HTR-8/SVneo (cell line): ENCODE results near the gene USP7.
A peak's percentile ranks its signal among the peaks of the same experiment; 100 is the strongest.

Experiments
- DNase-seq: peaks from one replicate; pipeline ENCODE4 v3.0.0; 2011; ENCODE audit warnings: low spot score, mixed read lengths; ENCODE audit not compliant: insufficient read length
- FAIRE-seq: peaks from 2 replicates; lab custom pipeline; 2011; peaks lifted over from hg19 to GRCh38; lab: Jason Lieb, UNC

USP7 gene

GRCh38 chr16:8956265-8957062 lies 7.2 kb downstream of the USP7 start:
- FAIRE-seq (no peak), DNase-seq (no peak)

DNA sequence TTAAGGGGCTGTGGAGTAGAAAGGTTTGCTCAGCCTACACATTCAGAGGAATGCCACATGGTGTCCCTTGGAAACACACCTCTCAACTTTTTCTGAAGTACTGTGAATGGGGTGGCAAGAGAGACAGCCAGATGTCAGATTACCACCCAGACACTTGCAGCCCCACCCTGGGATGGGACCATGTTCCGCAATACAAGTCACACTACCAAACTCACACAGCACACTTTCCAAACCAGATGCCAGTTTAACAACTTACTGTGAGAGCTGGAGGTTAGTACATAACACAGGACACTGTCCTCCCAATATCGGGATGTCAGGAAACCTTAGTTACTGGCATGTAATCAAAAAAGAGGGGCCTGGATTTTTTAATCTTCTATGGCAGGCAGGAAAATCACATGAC lies 7.9 kb downstream of the USP7 start:
- DNase-seq (no peak), FAIRE-seq (no peak)

GRCh38 chr16:8953064-8953463 lies 10.6 kb downstream of the USP7 start:
- DNase-seq (no peak), FAIRE-seq (no peak)

DNA sequence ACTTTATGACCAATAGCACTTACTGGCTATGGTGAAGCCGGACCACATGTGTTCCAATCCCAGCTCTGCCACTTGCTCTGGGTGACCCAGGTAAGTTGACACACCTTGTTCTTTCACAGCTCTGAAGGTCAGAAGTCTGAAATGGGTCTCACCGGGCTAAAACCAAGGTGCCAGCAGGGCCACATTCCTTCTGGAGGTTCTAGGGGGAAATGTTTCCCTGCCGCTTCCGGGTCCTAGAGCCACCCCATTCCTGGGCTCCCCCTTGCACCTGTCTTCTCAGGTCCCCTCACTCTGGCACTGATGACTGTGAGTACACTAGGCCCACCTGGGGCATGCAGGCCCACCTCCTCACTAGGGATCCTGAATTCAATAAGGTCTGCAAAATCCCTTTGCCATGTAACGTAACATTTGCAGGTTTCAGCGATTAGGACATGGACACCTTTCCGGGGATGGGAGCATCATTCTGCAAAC lies 11.4 kb downstream of the USP7 start:
- DNase-seq: no peak
- FAIRE-seq: no peak

GRCh38 chr16:8951447-8952280 lies 12.0 kb downstream of the USP7 start:
- DNase-seq (no peak), FAIRE-seq (no peak)

DNA sequence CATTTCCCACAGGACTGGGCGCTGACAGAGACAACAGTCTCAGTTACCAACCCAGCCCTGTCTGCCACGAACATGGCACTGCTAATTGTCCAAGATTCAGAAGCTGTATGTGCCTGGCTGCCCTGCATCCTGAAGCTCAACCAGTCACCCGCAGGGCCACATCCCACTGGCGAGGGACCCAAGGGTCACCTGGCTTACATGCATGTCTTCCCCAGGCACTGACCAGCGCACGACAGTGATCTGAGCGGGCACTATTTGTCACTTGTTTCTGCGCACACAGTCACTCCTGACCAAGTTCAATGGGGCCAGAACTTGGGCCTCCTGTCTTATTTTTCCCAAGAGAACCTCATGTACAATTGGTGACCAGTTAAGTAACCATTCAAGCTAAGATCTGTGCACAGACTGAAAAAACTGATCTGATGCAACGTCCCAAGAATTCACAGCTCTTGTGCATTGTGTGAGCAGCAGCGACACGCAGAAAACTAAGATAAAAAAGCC lies 13.1 kb downstream of the USP7 start:
- FAIRE-seq (no peak), DNase-seq (no peak)

- no peak for FAIRE-seq
Measured at GRCh38 chr16:8949536-8950418, 13.9 kb downstream of the USP7 start.

DNA sequence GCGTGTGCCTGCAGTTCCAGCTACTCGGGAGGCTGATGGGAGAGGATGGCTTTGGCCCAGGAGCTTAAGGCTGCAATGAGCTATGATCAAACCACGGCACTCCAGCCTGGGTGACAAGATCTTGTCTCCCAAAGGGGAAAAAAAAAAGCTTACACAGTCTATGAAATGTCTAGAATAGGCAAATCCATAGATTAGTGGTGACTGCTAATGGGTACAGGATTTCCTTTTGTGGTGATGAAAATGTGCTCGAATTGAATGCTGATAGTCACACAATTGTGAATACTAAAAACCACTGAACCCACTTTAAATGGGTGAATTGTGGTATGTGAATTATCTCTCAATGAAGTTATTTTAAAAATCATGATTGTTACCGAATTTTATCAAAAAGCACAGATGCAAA lies 14.9 kb downstream of the USP7 start:
- FAIRE-seq: no peak

More at GRCh38 chr16:8949536-8950418, 13.9 kb downstream of the USP7 start:
- DNase-seq: no peak

DNA sequence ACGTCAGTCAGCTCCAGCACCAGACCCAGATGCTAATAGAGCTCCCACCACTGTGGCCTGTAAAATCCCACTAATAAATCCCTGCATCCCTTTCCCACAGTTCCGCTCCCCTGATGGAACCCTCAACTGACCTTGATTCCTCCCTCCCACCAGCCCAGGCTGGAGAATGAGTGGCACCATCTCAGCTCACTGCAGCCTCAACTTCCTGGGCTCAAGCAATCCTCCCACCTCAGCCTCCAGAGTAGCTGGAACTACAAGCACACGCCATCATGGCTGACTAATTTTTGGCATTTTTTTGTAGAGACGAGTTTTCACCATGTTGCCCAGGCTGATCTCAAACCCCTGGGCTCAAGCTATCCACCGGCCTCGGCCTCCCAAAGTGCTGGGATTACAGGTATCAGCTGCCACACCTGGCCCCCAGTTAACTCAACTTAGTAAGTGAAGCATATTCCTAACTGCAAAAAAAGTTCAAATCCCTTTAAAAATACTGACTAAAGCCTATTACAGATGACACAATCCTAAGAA lies 15.6 kb downstream of the USP7 start:
- no peak for DNase-seq
- no peak for FAIRE-seq

More for the DNA sequence above, 14.9 kb downstream of the USP7 start:
- DNase-seq: no peak

DNA sequence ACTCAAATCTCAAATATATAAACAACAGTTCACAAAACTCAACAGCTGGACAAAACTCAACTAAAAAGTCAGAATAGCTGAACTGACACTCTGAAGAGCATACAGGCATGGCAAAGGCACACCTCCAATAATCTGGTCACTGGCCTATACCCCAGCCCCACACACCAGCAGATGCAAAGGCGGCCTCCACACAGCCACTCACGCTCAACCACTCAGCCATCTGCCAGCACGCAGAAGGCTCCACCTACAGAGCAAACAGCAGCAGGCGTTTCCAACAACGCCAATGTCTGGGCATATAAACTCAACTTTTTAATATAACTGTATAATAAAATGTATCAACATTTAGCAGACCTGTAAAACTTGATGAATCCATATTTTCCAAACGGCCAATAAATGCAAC lies 17.2 kb downstream of the USP7 start:
- FAIRE-seq (no peak), DNase-seq (no peak)

DNA sequence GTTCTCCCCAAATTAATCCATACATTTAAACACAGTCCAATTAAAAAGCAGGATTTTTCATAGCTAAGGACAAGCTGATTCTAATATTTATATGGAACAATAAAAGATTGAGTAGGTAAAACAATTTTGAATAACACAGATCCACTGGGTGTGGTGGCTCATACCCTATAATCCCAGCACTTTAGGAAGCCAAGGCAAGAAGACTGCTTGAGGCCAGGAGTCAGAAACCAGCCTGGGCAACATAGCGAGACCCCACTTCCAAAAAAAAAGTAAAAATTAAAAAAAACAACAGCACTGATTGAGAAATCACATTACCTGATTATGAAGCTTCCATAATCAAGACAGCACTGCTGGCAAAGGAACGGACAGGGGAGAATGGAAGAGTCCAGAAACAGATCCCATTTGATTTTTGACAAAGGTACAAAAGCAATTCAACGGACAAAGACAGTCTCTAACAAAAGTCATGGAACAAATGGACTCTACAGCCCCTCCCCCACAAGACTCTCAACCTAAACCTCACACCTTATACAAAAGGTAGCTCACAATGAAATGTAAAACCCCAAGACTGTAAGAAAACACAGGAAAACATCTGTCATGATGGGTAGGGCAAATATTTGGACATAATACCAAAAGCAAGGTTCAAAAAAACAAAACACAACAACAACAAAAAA lies 17.9 kb downstream of the USP7 start:
- DNase-seq: no peak
- no peak for FAIRE-seq

- FAIRE-seq (no peak), DNase-seq (no peak)
Measured at GRCh38 chr16:8943966-8944759, 19.5 kb downstream of the USP7 start.

DNA sequence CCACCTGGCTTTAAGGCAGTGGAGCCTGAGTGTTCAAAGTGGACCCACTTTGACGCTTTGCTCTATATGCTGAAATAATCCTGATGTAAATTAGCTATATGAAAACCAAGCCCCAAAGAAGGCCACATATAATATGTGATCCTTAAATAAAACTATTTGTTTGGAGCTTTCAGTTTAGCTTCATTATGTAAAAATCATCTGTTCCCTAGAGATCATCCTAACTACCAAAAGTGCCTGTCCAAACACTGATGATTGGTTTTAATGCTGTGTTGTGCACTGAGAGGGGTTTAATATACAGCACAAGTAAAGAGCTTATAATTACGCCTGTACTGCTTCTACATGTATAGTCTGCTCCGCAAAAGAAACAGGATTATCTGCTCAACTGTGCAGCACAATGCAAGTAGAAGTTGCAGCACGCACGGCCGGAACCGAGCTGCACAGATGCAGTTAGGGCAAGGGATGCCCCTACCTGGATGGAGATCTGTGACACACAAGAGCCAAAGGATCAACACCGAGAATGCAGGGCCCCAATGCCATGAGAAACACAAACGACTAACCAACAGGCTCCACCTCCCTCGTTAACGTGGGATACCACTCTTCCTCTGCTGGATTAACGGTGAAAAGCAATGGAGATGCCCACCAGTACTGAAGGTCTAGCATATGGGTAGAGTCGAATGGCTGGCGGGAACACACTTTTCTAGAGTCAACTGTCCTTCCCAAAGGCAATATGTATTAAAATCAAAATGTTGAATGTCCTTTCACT lies 20.5 kb downstream of the USP7 start:
- no peak for FAIRE-seq

DNA sequence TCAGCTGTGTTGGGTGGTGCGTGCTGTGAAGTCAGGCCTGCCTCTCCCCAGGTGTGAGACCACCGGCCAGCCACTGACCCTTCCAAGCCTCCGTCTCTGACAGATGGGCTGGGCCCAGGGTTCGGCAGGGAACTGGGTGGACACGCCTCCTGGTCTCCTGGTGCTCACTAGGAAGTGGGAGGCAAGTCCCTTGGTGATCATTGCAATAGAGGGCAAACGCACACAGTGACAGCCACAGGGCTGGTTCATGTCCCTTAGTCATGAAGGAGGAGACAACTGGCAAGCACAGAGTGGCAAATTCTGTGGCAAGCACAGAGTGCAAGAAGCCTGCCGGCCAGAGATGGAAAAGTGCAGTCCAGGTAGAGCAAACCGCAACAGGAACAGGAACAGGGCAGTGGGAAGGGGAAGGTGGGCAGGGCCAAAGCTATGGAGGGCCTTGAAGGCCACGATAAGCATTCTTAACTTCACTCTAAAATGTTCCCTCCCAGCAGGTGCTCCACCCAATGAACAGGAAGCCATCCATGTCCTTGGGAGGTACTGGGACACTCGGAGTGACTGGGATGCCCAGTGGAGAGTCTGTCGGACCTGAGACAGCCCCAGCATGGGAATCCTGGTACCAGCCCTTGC lies 21.9 kb downstream of the USP7 start:
- DNase-seq: no peak
- no peak for FAIRE-seq

More for the DNA sequence above, 20.5 kb downstream of the USP7 start:
- no peak for DNase-seq

DNA sequence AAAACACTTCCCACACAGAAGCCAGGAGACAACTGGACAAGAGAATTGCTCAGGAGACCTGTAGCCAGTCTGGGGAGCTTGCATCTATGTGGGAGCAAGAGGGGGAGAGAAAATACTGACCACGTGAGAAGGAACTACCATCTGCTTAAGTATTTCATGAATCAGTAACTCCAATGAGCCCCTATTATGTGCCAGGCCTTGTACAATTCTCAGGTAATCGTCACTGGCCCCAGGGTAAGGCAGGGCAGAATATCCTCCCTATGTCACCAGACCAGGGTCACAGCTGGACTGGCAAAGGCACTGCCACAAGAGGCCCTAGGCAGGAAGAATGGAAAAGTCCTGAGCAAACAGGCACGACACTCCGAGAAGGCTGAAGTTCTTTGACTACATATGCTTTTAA lies 25.9 kb downstream of the USP7 start:
- DNase-seq: no peak
- FAIRE-seq: no peak

- DNase-seq: peak; percentile 57
- no peak for FAIRE-seq
Measured at GRCh38 chr16:8936421-8936820, 27.3 kb downstream of the USP7 start.

GRCh38 chr16:8935989-8936388 lies 27.7 kb downstream of the USP7 start:
- DNase-seq (no peak), FAIRE-seq (no peak)
